Measurements from ENCODE around the gene BFSP2.
"Not testable (repeated sequence)": the region's sequence is repeated elsewhere in the genome, so short reads cannot be mapped to it uniquely, and the experiment has no call there.

BFSP2 gene

GRCh38 chr3:133466531-133467386 lies 66.9 kb downstream of the BFSP2 start:
- no peak overlapping the region for H3K9ac ChIP-seq (ENCODE audit: low read depth, low read length)
- H3K4me1 ChIP-seq (ENCODE audit: control insufficient read depth, insufficient read depth, low read length), result peaks cover 3% of the 10 kb centered on the region
- H3K9me3 ChIP-seq (ENCODE audit: control insufficient read depth, insufficient read depth, low read length), result no peaks in the 10 kb centered on the region
- H3K36me3 ChIP-seq (ENCODE audit: control insufficient read depth, insufficient read depth, low read length), result no peaks in the 10 kb centered on the region
- H3K27me3 ChIP-seq (ENCODE audit: control insufficient read depth, insufficient read depth, low read length), result peaks cover 8% of the 10 kb centered on the region
- H3K4me3 ChIP-seq (ENCODE audit: low read depth, low read length), result no peak overlapping the region

GRCh38 chr3:133467780-133468179 lies 67.9 kb downstream of the BFSP2 start:
- H3K36me3 ChIP-seq (ENCODE audit: control insufficient read depth, insufficient read depth, low read length), result no peaks in the 10 kb centered on the region
- no peaks in the 10 kb centered on the region for H3K9me3 ChIP-seq (ENCODE audit: control insufficient read depth, insufficient read depth, low read length)
- H3K27me3 ChIP-seq (ENCODE audit: control insufficient read depth, insufficient read depth, low read length), result peaks cover 10% of the 10 kb centered on the region
- H3K9ac ChIP-seq (ENCODE audit: low read depth, low read length), result no peak overlapping the region
- H3K4me1 ChIP-seq (ENCODE audit: control insufficient read depth, insufficient read depth, low read length), result peaks cover 4% of the 10 kb centered on the region
- H3K4me3 ChIP-seq (ENCODE audit: low read depth, low read length), result no peak overlapping the region

GRCh38 chr3:133468251-133468721 lies 68.4 kb downstream of the BFSP2 start:
- peaks cover 8% of the 10 kb centered on the region for H3K4me1 ChIP-seq (ENCODE audit: control insufficient read depth, insufficient read depth, low read length)

GRCh38 chr3:133469140-133469731 lies 69.4 kb downstream of the BFSP2 start:
- H3K9ac ChIP-seq (ENCODE audit: low read depth, low read length), result no peak overlapping the region
- no peaks in the 10 kb centered on the region for H3K36me3 ChIP-seq (ENCODE audit: control insufficient read depth, insufficient read depth, low read length)
- H3K4me1 ChIP-seq (ENCODE audit: control insufficient read depth, insufficient read depth, low read length), result peaks cover 14% of the 10 kb centered on the region
- H3K9me3 ChIP-seq (ENCODE audit: control insufficient read depth, insufficient read depth, low read length), result no peaks in the 10 kb centered on the region
- no peak overlapping the region for H3K4me3 ChIP-seq (ENCODE audit: low read depth, low read length)
- H3K27me3 ChIP-seq (ENCODE audit: control insufficient read depth, insufficient read depth, low read length), result peaks cover 10% of the 10 kb centered on the region

More at GRCh38 chr3:133468251-133468721, 68.4 kb downstream of the BFSP2 start:
- H3K9me3 ChIP-seq (ENCODE audit: control insufficient read depth, insufficient read depth, low read length), result no peaks in the 10 kb centered on the region
- H3K9ac ChIP-seq (ENCODE audit: low read depth, low read length), result no peak overlapping the region
- H3K36me3 ChIP-seq (ENCODE audit: control insufficient read depth, insufficient read depth, low read length), result no peaks in the 10 kb centered on the region
- H3K4me3 ChIP-seq (ENCODE audit: low read depth, low read length), result no peak overlapping the region
- peaks cover 10% of the 10 kb centered on the region for H3K27me3 ChIP-seq (ENCODE audit: control insufficient read depth, insufficient read depth, low read length)

GRCh38 chr3:133472242-133472641 lies 72.4 kb downstream of the BFSP2 start:
- Histone ChIP-seq H3K27me3 (ENCODE audit: control insufficient read depth, insufficient read depth, low read length) (peaks cover 10% of the 10 kb centered on the region), H3K4me1 (ENCODE audit: control insufficient read depth, insufficient read depth, low read length) (peaks cover 20% of the 10 kb centered on the region), H3K4me3 (ENCODE audit: low read depth, low read length) (peak overlapping the region; percentile 45), H3K9ac (ENCODE audit: low read depth, low read length) (no peak overlapping the region), H3K9me3 (ENCODE audit: control insufficient read depth, insufficient read depth, low read length) (no peaks in the 10 kb centered on the region), H3K36me3 (ENCODE audit: control insufficient read depth, insufficient read depth, low read length) (no peaks in the 10 kb centered on the region)

- H3K4me1 ChIP-seq (ENCODE audit: control insufficient read depth, insufficient read depth, low read length), result peaks cover 20% of the 10 kb centered on the region
- no peak overlapping the region for H3K9ac ChIP-seq (ENCODE audit: low read depth, low read length)
- H3K27me3 ChIP-seq (ENCODE audit: control insufficient read depth, insufficient read depth, low read length), result peaks cover 10% of the 10 kb centered on the region
- H3K4me3 ChIP-seq (ENCODE audit: low read depth, low read length), result no peak overlapping the region
- H3K36me3 ChIP-seq (ENCODE audit: control insufficient read depth, insufficient read depth, low read length), result no peaks in the 10 kb centered on the region
- H3K9me3 ChIP-seq (ENCODE audit: control insufficient read depth, insufficient read depth, low read length), result no peaks in the 10 kb centered on the region
Measured at GRCh38 chr3:133472889-133473288, 73.0 kb downstream of the BFSP2 start.

GRCh38 chr3:133473472-133474191 lies 73.8 kb downstream of the BFSP2 start:
- H3K9me3 ChIP-seq (ENCODE audit: control insufficient read depth, insufficient read depth, low read length); H3K4me3 ChIP-seq (ENCODE audit: low read depth, low read length); H3K27me3 ChIP-seq (ENCODE audit: control insufficient read depth, insufficient read depth, low read length); H3K9ac ChIP-seq (ENCODE audit: low read depth, low read length); H3K36me3 ChIP-seq (ENCODE audit: control insufficient read depth, insufficient read depth, low read length): not testable (repeated sequence)
- H3K4me1 ChIP-seq (ENCODE audit: control insufficient read depth, insufficient read depth, low read length), result peaks cover 23% of the 10 kb centered on the region

- Histone ChIP-seq H3K4me3 (ENCODE audit: low read depth, low read length) (no peak overlapping the region), H3K9me3 (ENCODE audit: control insufficient read depth, insufficient read depth, low read length) (no peaks in the 10 kb centered on the region), H3K36me3 (ENCODE audit: control insufficient read depth, insufficient read depth, low read length) (no peaks in the 10 kb centered on the region), H3K9ac (ENCODE audit: low read depth, low read length) (no peak overlapping the region), H3K4me1 (ENCODE audit: control insufficient read depth, insufficient read depth, low read length) (peaks cover 25% of the 10 kb centered on the region), H3K27me3 (ENCODE audit: control insufficient read depth, insufficient read depth, low read length) (peaks cover 10% of the 10 kb centered on the region)
Measured at GRCh38 chr3:133474251-133474801, 74.5 kb downstream of the BFSP2 start.

- H3K4me3 ChIP-seq (ENCODE audit: low read depth, low read length), result no peak overlapping the region
- no peak overlapping the region for H3K9ac ChIP-seq (ENCODE audit: low read depth, low read length)
- H3K36me3 ChIP-seq (ENCODE audit: control insufficient read depth, insufficient read depth, low read length), result no peaks in the 10 kb centered on the region
- H3K27me3 ChIP-seq (ENCODE audit: control insufficient read depth, insufficient read depth, low read length), result peaks cover 10% of the 10 kb centered on the region
- H3K9me3 ChIP-seq (ENCODE audit: control insufficient read depth, insufficient read depth, low read length), result no peaks in the 10 kb centered on the region
- H3K4me1 ChIP-seq (ENCODE audit: control insufficient read depth, insufficient read depth, low read length), result peaks cover 25% of the 10 kb centered on the region
Measured at GRCh38 chr3:133474817-133475216, 75.0 kb downstream of the BFSP2 start.

GRCh38 chr3:133475245-133476010 lies 75.6 kb downstream of the BFSP2 start:
- no peak overlapping the region for H3K4me3 ChIP-seq (ENCODE audit: low read depth, low read length)
- H3K9ac ChIP-seq (ENCODE audit: low read depth, low read length), result no peak overlapping the region
- H3K36me3 ChIP-seq (ENCODE audit: control insufficient read depth, insufficient read depth, low read length), result no peaks in the 10 kb centered on the region
- H3K9me3 ChIP-seq (ENCODE audit: control insufficient read depth, insufficient read depth, low read length), result no peaks in the 10 kb centered on the region
- H3K4me1 ChIP-seq (ENCODE audit: control insufficient read depth, insufficient read depth, low read length), result peaks cover 25% of the 10 kb centered on the region
- H3K27me3 ChIP-seq (ENCODE audit: control insufficient read depth, insufficient read depth, low read length), result peaks cover 10% of the 10 kb centered on the region

GRCh38 chr3:133476971-133477375 lies 77.1 kb downstream of the BFSP2 start:
- H3K4me3 ChIP-seq (ENCODE audit: low read depth, low read length), result no peak overlapping the region
- H3K27me3 ChIP-seq (ENCODE audit: control insufficient read depth, insufficient read depth, low read length), result peaks cover under 1% of the 10 kb centered on the region
- no peaks in the 10 kb centered on the region for H3K9me3 ChIP-seq (ENCODE audit: control insufficient read depth, insufficient read depth, low read length)
- H3K4me1 ChIP-seq (ENCODE audit: control insufficient read depth, insufficient read depth, low read length), result peaks cover 25% of the 10 kb centered on the region
- no peaks in the 10 kb centered on the region for H3K36me3 ChIP-seq (ENCODE audit: control insufficient read depth, insufficient read depth, low read length)
- H3K9ac ChIP-seq (ENCODE audit: low read depth, low read length), result no peak overlapping the region

Measured in iPS-15b (cell line).